NCI-H446 treated with DMSO at 0.1 percent for 48 hours (cell line): ENCODE data around the gene SMC1B.
"Not testable (repeated sequence)": the region's sequence is repeated elsewhere in the genome, so short reads cannot be mapped to it uniquely, and the experiment has no call there.

Source experiments
- DNase-seq: peaks from one replicate; lab custom pipeline; 2025; lab: John Stamatoyannopoulos, UW

The SMC1B gene

DNA sequence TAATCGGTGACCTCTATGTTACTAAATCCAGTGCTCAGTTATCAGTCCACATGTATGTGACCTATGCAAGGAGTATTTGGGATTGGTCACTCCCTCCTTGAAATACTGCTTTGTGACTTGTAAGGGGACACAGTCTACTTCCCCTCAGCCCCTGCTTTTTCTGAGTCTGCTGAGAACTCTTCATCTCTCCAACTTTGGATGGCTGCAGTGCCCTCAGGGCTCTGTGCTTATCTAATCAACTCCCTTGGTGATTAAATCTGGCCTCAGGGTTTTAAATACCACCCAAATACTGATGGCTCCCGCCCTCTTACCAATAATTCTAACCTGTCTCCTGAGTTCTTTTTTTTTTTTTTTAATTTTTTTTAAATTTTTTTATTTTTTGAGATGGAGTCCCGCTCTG, 63.5 kb downstream of the SMC1B start:
- no peak for DNase-seq

DNA sequence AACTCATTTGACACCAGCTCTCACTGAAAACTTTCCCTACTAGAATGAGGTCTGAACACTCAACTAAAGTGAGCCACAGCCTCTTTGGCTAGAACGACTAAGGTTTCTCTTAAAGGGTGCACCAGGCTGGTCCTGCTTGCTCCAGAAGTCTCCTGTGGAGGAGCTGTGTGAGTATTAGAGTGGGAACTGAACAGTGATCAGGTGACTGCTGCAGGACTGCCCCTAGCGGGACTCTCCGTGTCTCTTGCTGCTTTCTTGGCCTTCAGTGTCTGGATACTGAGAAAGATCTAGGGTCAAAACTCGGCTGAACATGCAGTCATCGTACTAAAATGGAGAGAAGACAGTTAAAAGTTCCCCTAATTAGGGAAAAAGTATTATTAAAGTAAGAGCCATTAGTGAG, 69.1 kb downstream of the SMC1B start:
- DNase-seq, result no peak

- DNase-seq, result no peak
Measured at GRCh38 chr22:45343143-45343542, 70.3 kb downstream of the SMC1B start.

- no peak for DNase-seq
Measured at GRCh38 chr22:45341498-45341897, 71.9 kb downstream of the SMC1B start.

GRCh38 chr22:45340323-45340722, 73.1 kb downstream of the SMC1B start:
- DNase-seq, result no peak

DNA sequence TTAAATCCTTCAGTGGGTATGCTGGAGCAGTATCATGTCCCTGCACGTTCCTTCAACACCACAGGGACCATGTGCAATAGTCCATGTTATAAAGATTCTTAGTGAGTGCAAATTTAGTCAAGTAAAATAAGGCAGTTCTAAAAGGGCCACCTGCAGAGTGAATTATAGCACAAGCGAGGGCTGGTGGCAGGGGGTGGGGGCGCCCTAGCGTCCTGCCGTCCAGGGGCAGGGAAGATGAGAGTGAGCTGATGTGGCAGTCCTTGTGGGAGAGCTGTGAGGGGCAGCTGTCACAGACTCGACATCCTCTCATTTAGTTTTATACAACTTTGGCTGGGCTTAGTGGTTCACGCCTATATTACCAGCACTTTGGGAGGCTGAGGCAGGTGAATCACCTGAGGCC, 74.6 kb downstream of the SMC1B start:
- DNase-seq, result no peak

- DNase-seq, result no peak
Measured at GRCh38 chr22:45337536-45337935, 75.9 kb downstream of the SMC1B start.

- DNase-seq, result peak; percentile 36
Measured at GRCh38 chr22:45336971-45337431, 76.4 kb downstream of the SMC1B start.

- DNase-seq, result no peak
Measured at GRCh38 chr22:45335854-45336522, 77.4 kb downstream of the SMC1B start.

DNA sequence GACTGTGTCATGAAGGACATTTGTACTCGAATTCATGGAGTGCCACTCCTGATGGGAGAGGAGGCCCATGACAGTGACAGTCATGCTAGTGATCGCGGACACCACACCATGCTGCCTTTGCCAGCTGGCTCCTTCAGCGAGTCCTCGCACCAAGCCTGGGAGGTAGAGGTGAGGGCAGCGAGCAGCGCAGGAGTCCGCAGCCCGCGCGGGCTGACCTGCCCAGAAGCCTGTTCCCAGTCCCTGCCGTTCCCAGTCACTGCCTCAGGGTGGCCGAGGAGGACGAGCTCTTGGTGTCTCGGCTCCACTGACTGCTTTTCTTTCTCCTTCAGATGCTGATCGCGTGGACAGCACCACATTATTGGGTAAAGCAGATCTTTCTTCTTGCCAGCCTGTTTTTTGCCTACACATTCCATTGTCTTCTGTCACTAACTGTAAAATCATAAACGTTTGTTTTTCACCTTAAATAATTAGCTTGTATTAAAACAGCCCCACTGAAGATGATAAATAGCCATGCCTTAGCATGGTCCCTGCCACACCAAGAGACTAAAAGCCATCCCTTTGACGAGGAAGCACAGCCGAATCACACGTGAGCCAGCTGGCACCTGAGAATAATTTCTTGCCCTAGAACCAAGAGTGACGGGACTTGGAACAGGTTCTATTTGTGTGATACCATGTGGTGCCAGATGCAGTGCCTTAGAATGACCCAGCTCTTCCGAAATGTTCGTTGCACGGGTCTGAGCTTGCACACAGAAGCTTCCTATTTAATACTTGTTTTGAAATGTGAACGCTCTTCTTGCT, 78.2 kb downstream of the SMC1B start:
- peak; percentile 64 for DNase-seq

DNA sequence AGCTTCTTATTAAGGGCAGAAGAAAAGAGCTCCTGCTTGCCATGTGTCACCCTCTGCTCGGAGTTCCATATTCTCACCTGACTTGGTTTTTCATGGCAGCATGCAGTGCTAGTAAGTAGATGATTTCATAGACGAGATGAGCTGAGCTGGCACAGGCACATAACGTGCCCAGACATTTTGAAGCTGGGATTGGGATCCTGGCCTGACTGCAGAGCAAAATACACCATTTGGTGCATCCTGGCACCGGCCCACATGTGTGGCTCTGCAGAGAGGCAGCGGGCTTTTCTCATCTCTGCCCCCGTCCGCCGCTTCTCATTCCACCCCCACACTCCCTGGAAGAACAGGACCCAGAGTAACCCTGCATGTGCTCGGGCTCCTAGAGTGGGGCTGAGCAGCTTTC, 78.9 kb downstream of the SMC1B start:
- peak; percentile 89 for DNase-seq

- no peak for DNase-seq
Measured at GRCh38 chr22:45334068-45334467, 79.3 kb downstream of the SMC1B start.

- no peak for DNase-seq
Measured at GRCh38 chr22:45332001-45332400, 81.4 kb downstream of the SMC1B start.

DNA sequence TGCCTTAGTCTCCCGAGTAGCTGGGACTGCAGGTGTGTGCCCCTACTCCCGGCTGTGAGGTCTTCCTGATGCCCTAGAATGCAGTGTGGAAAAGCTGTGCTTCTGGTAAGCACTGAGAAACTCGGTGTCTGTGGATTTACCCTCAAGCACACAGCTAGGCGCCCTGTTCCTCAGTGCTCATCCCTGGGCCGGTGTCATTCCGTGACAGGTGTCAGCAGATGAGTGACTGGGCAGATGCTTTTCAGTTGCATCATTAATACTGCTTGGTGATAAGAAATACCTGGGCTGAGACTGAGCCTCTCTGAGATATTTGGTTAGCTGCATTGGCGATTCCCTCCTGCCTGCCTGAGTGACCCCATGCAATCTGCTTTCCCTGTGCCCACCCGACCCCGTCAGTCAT, 81.9 kb downstream of the SMC1B start:
- no peak for DNase-seq

GRCh38 chr22:45330548-45330947, 82.9 kb downstream of the SMC1B start:
- DNase-seq, result no peak

DNA sequence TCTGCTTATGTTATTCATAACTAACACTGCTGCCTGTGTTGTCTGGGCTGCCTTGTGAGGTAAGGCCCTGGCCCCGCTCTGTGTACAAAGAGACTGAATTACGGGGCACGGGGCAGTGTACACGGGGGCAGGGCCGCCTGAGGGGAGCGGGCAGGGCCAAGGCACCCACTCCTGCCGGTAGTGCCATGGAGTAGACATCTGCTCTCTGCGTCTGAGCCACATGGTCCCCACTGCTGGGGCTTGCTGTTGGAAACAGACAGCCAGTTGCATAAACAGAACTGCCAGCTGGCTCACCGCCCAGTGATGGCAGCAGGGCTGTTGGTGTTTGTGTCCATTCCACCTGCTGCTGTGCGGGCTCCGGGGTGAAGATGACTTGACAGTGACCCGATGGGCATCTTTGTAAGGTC, 83.9 kb downstream of the SMC1B start:
- DNase-seq, result peak; percentile 88

GRCh38 chr22:45328822-45329529, 84.4 kb downstream of the SMC1B start:
- DNase-seq, result peak; percentile 24

DNA sequence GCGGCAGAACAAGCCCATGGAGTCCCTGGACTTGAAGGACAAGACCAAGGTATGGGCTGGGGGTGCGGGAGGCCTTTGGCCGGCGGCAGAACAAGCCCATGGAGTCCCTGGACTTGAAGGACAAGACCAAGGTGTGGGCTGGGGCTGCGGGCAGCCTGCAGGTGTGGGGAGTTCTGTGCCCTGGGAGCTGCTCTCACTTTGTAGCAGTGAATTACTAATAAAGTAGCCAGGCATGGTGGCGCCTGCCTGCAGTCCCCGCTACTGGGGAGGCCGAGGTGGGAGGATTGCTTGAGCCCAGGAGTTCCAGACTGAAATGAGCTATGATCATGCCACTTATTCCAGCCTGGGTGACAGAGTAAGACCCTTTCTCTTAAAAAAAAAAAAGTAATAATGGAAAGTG, 85.1 kb downstream of the SMC1B start:
- DNase-seq, result not testable (repeated sequence)

DNA sequence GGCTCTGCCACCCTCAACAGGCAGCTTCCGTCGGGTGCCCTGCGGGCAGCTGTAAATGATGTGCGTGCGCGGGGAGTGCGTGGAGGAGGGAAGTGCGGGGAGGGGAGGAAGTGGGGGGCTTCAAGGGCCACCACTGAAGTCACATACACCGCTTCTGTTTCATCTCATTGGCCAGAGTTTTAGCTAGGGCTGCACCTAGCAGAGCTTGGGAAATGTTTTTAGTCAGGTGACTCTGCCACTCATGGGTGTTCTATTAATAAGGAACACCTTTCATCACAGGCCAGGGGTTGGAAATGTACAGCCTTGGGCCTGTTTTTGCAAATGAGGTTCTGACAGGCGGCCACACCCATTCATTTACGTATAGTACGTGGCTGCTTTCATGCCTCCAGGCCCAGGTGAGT, 89.1 kb downstream of the SMC1B start:
- no peak for DNase-seq

GRCh38 chr22:45323695-45324094, 89.7 kb downstream of the SMC1B start:
- no peak for DNase-seq

- no peak for DNase-seq
Measured at GRCh38 chr22:45322873-45323525, 90.4 kb downstream of the SMC1B start.

DNA sequence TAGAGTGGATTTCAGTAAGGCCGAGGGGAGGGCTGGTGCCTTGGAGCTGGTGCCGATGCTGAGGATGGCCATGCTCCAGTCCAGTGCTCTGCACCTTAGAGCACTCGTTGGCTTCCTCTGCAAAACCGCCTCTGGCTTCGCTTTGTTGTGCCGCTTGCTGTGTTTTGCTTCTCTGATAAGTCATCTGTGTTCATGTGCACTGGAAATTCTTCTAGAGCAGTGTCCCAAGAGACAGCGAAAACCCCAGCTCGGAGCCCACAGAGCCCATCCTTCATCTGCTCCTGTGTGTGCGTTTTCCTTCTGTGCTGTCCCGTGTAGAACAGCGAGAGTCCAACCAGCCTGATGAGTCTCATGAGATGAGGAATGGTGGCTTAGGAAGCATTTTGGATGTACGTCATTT, 91.6 kb downstream of the SMC1B start:
- DNase-seq, result no peak
